ENCODE measurements around the gene MARVELD2.

- TF ChIP-seq POLR2A (IDR thresholded peaks at IDR 0.05; ENCODE audit: low read depth, low read length) (no peak), POLR2AphosphoS5 (IDR thresholded peaks at IDR 0.05; ENCODE audit: low read depth, low read length) (no peak), TAF1 (IDR thresholded peaks at IDR 0.05; ENCODE audit: borderline replicate concordance, low read depth, low read length) (no peak)
Measured at GRCh38 chr5:69415584-69415958, 655 bp downstream of the MARVELD2 start.
